Erythroblast (primary cell): ENCODE results near the gene TWF1.

Source experiments
- GATA1 ChIP-seq: IDR thresholded peaks from 2 replicates; pipeline ENCODE4 v1.6.1; 2011; ENCODE audit warnings: low read depth, mild to moderate bottlenecking, control low read depth, low read length, moderate library complexity
- POLR2A ChIP-seq: IDR thresholded peaks from 2 replicates; pipeline ENCODE4 v1.6.1; 2011; ENCODE audit warnings: mild to moderate bottlenecking, low read length

DNA sequence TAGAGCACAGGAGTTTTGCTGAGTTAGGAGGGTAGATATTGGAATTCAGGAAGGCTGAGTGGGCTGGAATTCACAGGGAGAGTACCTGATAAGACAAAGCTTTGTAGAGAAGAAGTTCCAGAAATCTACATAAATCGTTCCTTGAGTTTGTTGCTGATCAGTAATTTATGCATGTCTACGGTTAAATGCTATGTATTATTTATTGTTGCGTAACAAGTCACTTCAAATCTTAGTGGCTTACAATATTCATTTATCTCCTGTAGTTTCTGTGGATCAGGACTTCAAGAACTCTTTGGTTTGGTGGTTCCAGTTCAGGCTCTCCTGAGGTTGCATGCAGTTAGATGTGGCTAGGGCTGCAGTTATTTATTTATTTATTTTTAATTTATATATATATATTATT, 55.3 kb downstream of the TWF1 start:
- TF ChIP-seq POLR2A (no peak), GATA1 (no peak)
